ENCODE measurements around the gene SKAP2.

- TF ChIP-seq POLR2A (IDR thresholded peaks at IDR 0.05; ENCODE audit: low read length), result no peak
- no peak for TF ChIP-seq GATA1 (IDR thresholded peaks at IDR 0.05; ENCODE audit: low read depth, low read length)
Observed at GRCh38 chr7:26637610-26638009, 226.8 kb downstream of the SKAP2 start.

All from erythroblast (primary cell).